Hematopoietic multipotent progenitor cell (in vitro differentiated cells): ENCODE results near the gene DMTF1. TPM values are rescaled to one million over a fixed set of nuclear protein-coding genes. Genes with fewer than 3 reads are reported as not detected.
"Not testable (repeated sequence)": the region's sequence is repeated elsewhere in the genome, so short reads cannot be mapped to it uniquely, and the experiment has no call there.

Experiments
- DNase-seq, 3 donors: peaks; one replicate each; pipeline ENCODE4 v3.0.0-alpha.2; 2011 to 2015; ENCODE audit warnings: low read depth in 2 of 3, low spot score in 2 of 3
- total RNA-seq: library from RNA; depleted of rRNA; stranded (reverse); fragments of >200 nt; gene quantifications from one replicate; pipeline ENCODE4 v1.2.3, GENCODE V29; 2012

DMTF1 gene
- total RNA-seq, 1 donor, result 66.8 TPM

DNA sequence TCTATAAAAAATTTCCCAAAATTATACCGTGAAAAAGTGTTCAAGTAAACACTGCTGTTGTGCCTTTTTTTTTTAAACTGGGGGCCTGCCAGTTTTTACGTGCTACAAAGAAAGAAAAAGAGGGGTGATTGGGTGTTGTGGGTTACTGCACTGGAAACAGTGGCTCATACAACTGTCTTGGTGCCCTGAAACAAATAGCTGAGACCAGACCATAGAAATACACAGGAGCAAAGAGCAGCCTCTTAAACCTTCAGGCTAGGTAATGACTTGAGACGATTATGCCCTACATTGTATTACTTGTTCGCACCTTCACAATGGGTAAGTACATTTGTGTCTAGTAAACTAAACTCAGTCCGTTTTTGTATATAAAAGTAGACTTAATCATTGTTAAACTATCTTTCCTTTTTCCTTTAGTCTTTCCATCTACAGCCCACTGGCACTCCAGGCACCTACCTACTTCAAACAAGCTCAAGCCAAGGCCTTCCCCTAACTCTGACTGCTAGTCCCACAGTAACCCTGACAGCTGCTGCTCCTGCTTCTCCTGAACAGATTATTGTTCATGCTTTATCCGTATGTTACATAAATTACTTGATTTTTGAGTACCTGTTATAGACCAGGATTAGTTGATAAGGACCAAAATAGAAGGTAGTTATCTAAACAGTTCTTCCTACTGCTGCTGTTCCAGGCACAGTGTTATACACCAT lies 40.7 kb downstream of the DMTF1 start:
- DNase-seq, result no peak

DNA sequence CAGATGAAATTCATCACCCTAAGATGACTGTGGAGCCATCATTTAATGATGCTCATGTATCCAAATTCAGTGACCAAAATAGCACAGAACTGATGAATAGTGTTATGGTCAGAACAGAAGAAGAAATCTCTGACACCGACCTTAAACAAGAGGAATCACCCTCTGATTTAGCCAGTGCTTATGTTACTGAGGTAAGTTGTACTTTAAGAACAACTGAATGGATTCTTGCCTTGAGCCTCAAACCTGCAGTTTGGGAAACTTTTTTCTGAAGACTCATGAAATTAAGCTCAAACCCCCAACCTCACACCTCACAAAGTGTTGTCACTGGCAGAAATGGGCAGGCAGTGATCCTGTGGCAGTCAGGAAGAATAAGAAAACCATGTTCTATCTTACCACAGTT lies 41.7 kb downstream of the DMTF1 start:
- no peak for DNase-seq

DNA sequence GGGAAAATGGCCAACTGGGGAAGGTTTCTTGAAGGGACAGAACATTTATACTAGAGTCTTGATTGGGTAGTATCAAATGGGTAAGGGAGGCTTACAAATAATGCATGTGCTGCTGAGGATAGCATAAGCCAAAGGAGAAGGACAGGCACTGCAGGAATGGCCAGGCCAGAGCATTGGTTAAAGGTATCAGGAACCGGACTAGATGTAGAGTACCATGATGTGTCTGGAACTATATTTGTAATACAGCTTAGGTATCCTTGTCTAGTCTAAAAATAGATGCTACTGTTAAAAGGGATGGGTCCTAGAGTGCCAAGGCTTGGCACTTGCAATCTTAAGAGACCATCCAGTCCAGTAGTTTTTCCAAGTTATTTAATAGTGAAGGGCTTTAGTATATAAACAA lies 47.0 kb downstream of the DMTF1 start:
- no peak for DNase-seq

DNA sequence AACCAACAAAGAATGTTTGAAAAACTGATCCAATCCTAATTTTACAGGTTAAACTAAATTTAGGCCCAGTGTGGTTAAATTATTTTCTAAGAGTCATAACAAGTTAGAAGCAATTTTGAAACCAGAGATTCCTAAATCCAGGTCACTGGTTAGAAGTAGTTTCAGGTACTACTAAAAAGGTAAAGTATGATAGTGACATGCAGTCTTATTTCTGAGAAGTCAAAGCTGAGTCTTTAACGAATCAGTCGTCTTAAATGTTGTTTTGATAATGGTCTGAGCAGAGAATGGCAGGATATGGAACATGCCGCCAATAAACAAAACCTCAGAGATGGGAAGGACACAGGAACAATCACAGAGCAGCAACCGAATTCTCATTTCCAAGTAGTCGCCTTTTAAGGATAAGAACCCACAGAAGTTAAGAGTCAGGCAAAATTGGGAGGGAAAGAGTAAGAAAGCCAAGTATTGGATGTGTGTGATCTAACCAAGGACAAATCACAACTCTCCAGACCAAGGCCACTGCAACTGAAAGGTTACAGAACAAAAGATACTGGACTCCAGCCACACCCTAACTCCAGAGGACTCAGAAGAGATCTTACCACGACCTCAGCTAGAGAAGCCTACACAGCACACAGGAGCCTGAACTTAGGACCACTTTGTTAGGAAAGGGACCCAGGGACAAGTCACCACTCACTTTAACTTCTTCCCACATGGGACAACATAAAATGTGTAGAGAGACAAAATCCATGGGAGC lies 47.6 kb downstream of the DMTF1 start:
- no peak for DNase-seq

DNA sequence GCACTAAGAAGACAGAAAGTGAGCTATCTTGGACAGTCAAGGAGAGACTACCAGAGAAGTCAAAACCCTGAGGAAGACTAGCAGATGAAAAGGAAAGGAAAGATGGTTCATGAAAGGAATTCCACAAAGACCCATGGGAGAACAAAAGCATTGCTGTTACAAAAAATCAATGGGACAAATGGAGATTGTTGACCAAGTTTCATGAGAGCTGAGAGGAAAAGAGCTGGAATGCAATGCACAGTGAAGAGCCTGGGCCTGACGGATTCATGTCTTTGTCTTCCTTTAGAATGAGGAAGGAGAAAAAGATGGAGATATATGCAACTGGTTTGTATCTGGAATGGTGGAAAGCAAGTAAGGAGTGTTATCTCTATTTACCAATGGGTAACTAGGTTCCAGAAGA lies 50.0 kb downstream of the DMTF1 start:
- no peak for DNase-seq

DNA sequence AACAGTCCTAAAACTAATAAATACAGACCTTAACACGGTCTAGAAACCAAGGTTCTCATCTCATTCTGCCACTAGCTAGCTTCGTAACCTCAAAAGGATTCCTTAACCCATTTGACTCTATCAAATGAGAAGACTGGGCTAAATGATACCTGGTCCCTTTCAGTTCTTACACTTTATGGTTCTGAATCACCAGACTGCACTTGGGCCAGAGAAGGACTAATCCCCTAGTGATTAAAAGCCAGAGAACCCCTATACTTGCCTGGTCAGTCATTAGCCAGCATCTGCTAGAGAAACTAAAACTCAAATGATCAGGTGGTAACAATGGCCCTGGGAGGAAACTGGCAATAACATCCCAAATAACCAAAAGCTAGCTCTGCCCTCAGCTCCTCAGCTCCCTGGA lies 50.5 kb downstream of the DMTF1 start:
- DNase-seq, result no peak

DNA sequence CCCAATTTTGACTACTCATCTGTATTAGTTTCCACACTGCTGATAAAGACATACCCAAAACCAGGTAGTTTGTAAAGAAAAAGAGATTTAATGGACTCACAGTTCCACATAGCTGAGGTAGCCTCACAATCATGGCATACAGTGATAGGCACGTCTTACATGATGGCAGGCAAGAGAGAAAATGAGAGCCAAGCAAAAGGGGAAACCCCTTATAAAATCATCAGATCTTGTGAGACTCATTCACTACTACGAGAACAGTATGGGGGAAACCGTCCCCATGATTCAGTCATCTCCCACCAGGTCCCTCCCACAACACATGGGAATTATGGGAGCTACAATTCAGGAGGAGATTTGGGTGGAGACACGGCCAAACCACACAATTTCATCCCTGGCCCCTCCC lies 51.7 kb downstream of the DMTF1 start:
- DNase-seq, result not testable (repeated sequence)

DNA sequence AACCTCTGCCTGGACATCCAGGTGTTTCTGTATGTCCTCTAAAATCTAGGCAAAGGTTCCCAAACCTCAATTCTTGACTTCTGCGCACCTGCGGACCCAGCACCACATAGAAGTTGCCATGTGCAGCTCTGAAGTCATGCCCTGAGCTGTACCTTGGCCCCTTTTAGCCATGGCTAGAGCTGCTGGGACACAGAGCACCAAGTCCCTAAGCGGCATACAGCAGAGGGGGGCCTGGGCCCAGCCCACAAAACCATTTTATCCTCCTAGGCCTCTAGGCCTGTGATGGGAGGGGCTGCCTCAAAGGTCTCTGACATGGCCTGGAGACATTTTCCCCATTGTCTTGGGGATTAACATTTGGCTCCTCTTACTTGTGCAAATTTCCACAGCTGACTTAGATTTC lies 52.7 kb downstream of the DMTF1 start:
- DNase-seq, result no peak

DNA sequence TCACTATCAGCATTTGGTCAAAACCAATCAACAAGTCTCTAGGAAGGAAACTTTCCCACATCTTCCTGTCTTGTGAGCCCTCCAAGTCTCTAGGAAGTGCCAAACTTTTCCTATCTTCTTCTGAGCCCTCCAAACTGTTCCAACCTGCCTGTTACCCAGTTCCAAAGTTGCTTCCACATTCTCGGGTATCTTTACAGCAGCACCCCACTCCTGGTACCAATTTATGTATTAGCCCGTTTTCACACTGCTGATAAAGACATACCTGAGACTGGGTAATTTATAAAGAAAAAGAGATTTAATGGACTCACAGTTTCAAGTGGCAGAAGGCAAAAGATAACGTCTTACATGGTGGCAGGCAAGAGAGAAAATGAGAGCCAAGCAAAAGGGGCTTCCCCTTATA lies 53.4 kb downstream of the DMTF1 start:
- not testable (repeated sequence) for DNase-seq

DNA sequence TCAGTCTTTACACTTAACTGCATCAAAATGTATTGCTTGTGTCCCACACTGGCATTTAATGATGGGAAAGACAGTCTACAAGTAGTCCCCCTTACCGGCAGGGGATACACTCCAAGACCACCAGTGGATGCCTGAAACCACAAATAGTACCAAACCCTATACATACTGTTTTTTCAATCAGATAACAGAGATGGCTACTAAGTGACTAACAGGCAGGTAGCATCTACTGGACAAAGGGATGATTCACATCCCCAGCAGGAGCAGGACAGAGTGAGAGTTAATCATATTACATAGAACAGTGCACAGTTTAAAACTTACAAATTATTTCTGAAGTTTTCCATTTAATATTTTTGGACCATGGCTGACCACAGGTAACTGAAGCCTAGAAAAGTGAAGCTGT lies 54.1 kb downstream of the DMTF1 start:
- DNase-seq, result no peak

DNA sequence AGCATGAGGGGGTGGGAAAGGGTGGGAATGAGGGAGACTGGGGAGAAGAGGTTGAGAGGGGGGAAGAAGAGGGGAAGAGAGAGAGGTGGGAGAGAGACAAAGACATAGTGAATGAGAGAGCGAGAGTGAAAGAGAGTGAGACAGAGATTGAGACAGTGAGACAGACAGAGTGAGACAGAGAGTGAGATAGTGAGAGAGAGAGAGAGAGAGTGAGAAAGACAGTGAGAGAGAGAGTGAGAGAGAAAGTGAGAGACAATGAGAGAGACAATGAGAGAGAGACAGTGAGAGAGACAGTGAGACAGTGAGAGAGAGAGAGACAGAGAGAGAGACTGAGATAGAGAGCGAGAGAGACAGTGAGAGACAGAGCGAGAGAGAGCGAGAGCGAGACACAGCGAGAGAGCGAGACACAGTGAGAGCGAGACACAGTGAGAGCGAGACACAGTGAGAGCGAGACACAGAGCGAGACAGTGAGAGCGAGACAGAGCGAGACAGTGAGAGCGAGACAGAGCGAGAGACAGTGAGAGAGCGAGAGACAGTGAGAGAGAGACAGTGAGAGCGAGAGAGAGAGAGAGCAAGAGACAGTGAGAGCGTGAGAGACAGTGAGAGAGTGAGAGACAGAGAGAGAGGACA lies 57.2 kb downstream of the DMTF1 start:
- DNase-seq, result no peak

DNA sequence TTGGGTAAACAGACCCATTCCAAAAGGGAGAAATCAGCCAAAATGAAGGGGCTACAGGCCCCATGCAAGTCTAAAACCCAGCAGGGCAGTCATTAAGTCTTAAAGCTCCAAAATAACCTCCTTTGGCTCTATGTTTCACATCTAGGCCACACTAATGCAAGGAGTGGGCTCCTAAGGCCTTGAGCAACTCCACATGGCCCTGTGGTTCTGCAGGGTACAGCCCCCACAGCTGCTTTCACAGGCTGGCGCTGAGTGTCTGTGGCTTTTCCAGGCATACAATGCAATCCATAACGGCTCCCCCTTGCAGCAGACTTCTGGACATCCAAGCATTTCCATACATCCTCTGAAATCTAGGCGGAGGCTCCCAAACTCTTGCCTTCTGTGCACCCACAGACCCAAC lies 58.3 kb downstream of the DMTF1 start:
- no peak for DNase-seq

DNA sequence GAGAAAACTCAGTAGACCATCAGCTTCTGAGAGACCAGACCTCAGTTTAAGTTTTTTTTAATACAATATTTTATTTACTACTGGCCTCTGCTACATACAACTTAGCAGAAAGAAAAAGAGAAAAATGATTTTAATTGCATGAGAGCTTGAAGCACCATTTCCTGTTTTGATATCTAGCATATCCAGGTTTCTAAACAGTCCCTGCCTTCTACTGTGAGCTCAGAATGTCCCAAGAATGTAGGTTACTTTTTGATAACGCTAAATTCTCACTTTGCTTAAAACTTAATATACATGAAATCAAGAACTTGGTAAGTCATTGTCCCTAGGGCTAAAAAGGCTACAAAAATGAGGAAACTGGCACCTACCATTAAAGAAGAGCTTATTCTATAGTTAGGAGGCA lies 60.2 kb downstream of the DMTF1 start:
- peak in 1 of 3 donors; percentile 19 for DNase-seq

DNA sequence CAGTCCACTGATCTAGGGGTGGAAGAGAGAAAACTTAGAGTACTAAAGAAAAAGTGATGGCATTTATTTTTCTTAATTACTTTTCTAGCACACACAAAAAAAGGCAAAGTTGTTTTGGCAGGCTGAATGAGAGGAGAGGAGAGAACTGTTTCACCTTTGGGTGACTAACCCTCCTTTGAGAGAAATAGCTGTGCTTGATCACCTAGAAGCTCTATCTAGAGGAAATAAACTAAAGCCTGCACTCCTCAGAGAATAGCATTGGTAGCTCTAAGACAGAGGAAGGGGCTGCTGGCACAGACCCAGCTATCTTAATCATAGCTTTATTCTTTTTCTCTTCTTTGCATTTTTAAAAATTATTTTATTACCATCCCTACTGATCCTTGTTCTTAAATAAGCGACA lies 61.0 kb downstream of the DMTF1 start:
- DNase-seq, result no peak

DNA sequence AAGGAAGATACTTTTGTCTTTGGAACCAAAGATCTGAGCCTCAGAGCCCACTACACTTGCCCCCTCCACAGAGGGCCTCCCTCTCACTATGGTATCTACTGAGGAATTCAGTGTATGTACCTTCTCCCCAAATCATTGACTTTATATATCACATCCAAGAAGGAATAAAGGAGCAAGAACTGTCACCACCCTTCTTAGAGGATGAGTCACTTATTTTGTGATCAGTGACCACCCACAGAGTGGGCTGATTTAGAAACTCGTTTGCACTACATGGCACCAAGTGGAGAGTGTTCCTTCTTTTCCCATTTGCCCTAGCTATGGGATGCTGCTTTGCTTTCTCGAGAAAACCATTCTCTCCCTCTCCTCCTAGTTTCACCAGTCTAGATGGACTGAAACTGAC lies 61.6 kb downstream of the DMTF1 start:
- no peak for DNase-seq

DNA sequence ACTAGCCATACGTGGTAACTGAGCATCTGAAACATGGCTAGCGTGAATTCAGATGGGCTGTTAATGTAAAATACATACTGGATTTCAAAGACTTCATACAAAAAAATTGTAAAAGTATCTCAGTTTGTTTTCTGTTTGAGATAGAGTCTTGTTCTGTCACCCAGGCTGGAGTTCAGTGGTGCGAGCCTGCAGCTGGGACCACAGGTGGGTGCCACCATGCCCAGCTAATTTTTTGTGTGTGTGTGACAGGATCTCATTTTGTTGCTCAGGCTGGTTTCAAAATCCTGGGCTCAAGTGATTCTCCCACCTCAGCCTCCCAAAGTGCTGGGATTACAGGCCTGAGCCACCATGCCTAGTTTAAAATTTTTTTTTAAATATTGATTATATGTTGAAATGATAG lies 62.8 kb downstream of the DMTF1 start:
- no peak for DNase-seq

DNA sequence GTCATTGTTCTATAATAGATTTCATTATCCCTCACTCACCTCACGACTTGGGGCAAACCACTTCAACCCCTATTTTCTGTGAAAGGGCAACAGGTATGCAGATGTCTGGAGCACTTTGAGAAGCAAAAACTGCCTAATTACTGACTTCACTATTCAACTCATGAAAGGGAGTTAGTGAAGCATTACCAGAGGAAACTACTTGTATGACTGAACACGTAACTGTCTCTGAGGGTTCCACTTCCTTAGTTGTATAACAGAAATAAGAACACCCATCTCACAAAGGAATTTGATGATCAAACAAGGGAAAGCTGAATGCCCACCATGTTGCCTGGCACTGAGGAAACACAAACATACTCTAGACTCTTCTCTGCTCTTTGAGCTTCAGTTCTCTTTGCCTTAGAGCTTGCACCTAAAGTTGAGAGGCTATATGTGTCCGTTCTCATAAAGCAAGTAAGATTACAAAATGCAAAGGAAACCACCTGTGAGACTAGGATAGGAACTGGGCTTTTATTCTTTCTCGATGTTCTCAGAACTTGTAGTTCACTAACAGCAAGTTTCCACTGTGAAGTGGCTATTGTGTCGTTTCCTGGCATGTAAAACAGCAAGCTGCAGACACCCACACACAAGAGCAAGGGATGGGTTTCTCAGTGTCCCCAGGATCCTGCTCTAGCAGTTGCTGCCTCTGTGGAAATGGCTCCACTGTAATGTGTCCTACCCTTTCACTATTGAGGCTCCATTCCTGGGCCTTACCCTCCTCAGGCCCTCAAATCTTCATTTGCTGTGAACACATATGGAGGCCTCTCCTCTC lies 64.7 kb downstream of the DMTF1 start:
- peak in 2 of 3 donors; percentile 35 to 41 for DNase-seq

DNA sequence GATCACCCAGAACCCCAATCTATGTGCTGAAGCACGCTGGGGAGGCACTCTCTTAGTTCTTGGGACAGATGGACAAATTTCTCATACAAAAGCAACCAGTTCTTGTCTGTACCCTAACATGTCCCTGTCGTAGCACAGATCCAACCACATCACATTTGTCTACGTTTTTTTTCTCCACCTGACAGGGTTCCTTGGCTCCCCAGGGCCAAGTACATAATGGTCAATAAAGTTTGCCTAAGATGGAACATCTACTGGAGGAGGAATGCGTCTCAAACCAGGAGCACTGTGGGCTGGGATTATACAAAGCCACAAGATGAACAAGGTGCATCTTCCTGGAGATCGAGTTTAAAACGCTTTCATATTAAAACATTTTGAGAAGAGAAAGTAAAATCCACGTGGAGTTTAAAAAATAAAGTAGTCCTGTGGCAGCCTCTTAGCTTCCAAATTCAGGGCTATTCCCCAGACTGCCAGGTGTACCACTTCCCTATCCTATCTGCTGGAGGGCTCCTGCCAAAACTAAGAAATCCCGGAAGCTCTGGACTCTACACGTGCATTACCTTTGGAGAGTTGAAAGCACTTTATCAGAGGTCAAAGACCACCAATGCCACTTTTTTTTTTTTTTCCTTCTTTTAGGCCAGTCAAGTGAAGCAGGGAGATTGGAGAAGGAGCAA lies 65.9 kb downstream of the DMTF1 start:
- no peak for DNase-seq

DNA sequence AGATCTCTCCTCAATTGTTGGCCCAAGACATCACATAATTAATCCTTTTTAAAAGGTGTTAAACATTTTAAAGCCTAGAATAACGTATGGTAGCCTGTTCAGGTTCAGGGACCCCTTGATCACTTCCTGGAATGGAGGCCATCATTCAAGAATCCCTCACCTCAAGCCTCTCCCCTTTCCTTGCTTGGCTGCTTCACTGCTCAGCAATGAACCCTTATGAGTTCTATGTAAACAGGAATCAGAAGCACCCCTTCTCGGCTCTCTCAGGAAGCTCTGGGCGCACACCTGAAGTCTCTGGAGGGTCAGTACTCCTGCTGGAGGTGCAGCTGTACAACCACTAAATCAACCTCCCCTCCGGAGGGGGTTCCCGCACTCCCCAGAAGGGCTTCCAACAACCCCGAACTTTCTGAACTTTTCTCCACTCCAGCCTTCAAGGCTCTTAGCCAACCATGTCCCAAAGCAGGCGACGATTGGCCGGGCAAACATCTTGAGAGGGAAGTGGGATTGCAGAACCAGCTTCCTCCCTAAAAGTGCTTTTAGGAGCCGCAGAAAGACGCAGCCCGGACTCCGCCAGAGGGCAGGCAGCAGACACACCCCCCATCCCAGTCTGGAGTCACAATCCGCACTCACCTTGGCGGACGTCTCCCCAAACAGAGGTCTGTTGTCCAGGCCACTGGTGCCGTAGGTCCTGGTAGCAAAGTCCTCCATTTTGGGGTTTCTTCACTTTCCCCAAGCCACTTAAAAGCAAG lies 66.7 kb downstream of the DMTF1 start:
- peak; percentile 17 to 36 (median 36) for DNase-seq

DNA sequence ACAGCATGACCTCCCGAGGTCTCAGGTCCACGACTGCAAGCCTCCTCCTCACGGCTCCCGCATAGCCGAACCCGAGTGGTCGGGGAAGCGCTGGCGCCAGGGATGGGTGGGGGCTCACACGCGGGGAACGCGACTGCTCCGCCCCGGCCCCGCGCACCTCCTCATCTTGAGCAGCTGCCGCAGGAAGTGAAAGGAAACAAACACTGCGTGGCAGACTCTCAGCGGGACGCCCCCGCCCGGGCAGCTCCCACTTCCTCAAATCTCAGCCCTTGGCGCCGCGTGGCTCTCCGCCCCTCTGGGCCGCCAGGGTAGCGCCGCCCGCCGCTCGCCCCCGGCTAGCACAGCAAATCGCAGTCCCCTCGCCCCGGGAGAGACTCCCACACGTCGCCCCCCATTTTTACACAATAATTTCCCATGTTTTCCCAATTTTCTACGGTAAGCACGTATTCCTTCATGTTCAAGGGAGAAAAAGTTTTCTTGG lies 67.3 kb downstream of the DMTF1 start, which contains the start of gene TMEM243:
Gene TMEM243, minus strand, starts transcription at position 188 of the 481 bp plus-strand sequence. CDS start 229 bp downstream, outside the sequence.
- peak; percentile 69 to 90 (median 86) for DNase-seq
